ENCODE results near the gene NPC2. TPM values are rescaled to one million over a fixed set of nuclear protein-coding genes. Genes with fewer than 3 reads are reported as not detected.

NPC2 gene
- total and polyA plus RNA-seq, 9 of the 15 experiments (the other 6 are each of a cell fraction or from before 2014, with no cell fraction given): 16.6 to 74.1 (median 32.6) TPM

GRCh38 chr14:74478996-74479635 lies 14.0 kb downstream of the NPC2 start (continued):
- TF ChIP-seq REST (IDR thresholded peaks at IDR 0.05; ENCODE audit: borderline replicate concordance) (peak; percentile 36; the same call in 1 of the 2 replicates), REST (CRISPR knock-in tag; IDR thresholded peaks at IDR 0.05; ENCODE audit: low read depth) (no peak), C11orf30 (IDR thresholded peaks at IDR 0.05; ENCODE audit: low read depth) (no peak)

Data from K562 (cell line).